Activated naive CD4-positive, alpha-beta T cell treated with anti-CD3 and anti-CD28 coated beads, Interleukin-2, amount 10 ng/mL, durations not matched to agents 7 days and 5 days (primary cell): ENCODE data around the gene SEMG2.

ENCODE experiments used
- CTCF ChIA-PET: fragments of 350-600 bp; sonication (Branson Sonifier 250); formaldehyde crosslinking; loops from one replicate; lab custom pipeline; 2021; ENCODE audit warnings: antibody characterized with exemption; lab: Charles Lee
- DNase-seq: peaks from one replicate; pipeline ENCODE4 v3.0.0-alpha.2; 2020
- H3K27ac Mint-ChIP-seq: one replicate; pipeline ENCODE4 v1.8.0; 2021; ENCODE audit warnings: mild to moderate bottlenecking, moderate library complexity, mixed read lengths
- H3K27me3 Mint-ChIP-seq: one replicate; pipeline ENCODE4 v1.8.0; 2021; ENCODE audit warnings: mild to moderate bottlenecking, mixed read lengths
- H3K36me3 Mint-ChIP-seq: one replicate; pipeline ENCODE4 v1.8.0; 2021; ENCODE audit warnings: mixed read lengths
- H3K4me1 Mint-ChIP-seq: one replicate; pipeline ENCODE4 v1.8.0; 2021; ENCODE audit warnings: mixed read lengths
- H3K4me3 Mint-ChIP-seq: one replicate; pipeline ENCODE4 v1.8.0; 2021; ENCODE audit warnings: mild to moderate bottlenecking, moderate library complexity, mixed read lengths
- H3K9me3 Mint-ChIP-seq: one replicate; pipeline ENCODE4 v1.8.0; 2021; ENCODE audit warnings: mixed read lengths

Gene SEMG2

GRCh38 chr20:45221076-45221475 lies at the start of gene SEMG2:
SEMG2 (plus strand) TSS chr20:45221373; CDS start chr20:45221390, 17 bp downstream.
- no peaks in the 10 kb centered on the region for H3K9me3 Mint-ChIP-seq
- CTCF ChIA-PET: interaction anchor here (1.0 kb wide), 1 partner anchor 9 kb away, joined by 3 read pairs; no protein-coding TSS in a partner anchor
- H3K4me3 Mint-ChIP-seq: no peak within 1 kb of the TSS
- peaks cover 40% of the 10 kb centered on the region for H3K27me3 Mint-ChIP-seq
- H3K4me1 Mint-ChIP-seq: no peaks in the 10 kb centered on the region
- no peak within 1 kb of the TSS for H3K27ac Mint-ChIP-seq
- H3K36me3 Mint-ChIP-seq: no peaks in the 10 kb centered on the region
- DNase-seq: no peak

- no peak for DNase-seq
- H3K4me3 Mint-ChIP-seq: no peak overlapping the region
- H3K4me1 Mint-ChIP-seq: no peaks in the 10 kb centered on the region
- no peaks in the 10 kb centered on the region for H3K36me3 Mint-ChIP-seq
- peaks cover 20% of the 10 kb centered on the region for H3K27me3 Mint-ChIP-seq
- H3K9me3 Mint-ChIP-seq: no peaks in the 10 kb centered on the region
- no peak overlapping the region for H3K27ac Mint-ChIP-seq
- CTCF ChIA-PET: interaction anchor here (0.8 kb wide), 1 partner anchor 117 kb away, joined by 4 read pairs; no protein-coding TSS in a partner anchor
Observed at GRCh38 chr20:45173522-45173921, 47.7 kb upstream of the SEMG2 start.

- CTCF ChIA-PET: no interaction called here
Observed at GRCh38 chr20:45174434-45175364, 46.5 kb upstream of the SEMG2 start, which contains the start of gene PI3. PI3 (plus strand) TSS chr20:45174902; CDS start chr20:45174923, 21 bp downstream.

GRCh38 chr20:45176526-45177267 lies 44.5 kb upstream of the SEMG2 start:
- no peak for DNase-seq
- Mint-ChIP-seq H3K9me3 (no peaks in the 10 kb centered on the region), H3K4me3 (no peak overlapping the region), H3K27ac (no peak overlapping the region), H3K27me3 (peaks cover 31% of the 10 kb centered on the region), H3K4me1 (peaks cover 8% of the 10 kb centered on the region), H3K36me3 (no peaks in the 10 kb centered on the region)
- CTCF ChIA-PET: no interaction called here

More at GRCh38 chr20:45174434-45175364, 46.5 kb upstream of the SEMG2 start, which contains the start of gene PI3:
- no peak for DNase-seq
- Mint-ChIP-seq H3K4me1 (peaks cover 3% of the 10 kb centered on the region), H3K27ac (no peak within 1 kb of the TSS), H3K36me3 (no peaks in the 10 kb centered on the region), H3K27me3 (peaks cover 30% of the 10 kb centered on the region), H3K4me3 (no peak within 1 kb of the TSS), H3K9me3 (no peaks in the 10 kb centered on the region)

GRCh38 chr20:45179166-45179565 lies 42.0 kb upstream of the SEMG2 start:
- no peak overlapping the region for H3K27ac Mint-ChIP-seq
- H3K27me3 Mint-ChIP-seq: peaks cover 30% of the 10 kb centered on the region
- H3K4me1 Mint-ChIP-seq: peaks cover 8% of the 10 kb centered on the region
- H3K36me3 Mint-ChIP-seq: no peaks in the 10 kb centered on the region
- H3K9me3 Mint-ChIP-seq: no peaks in the 10 kb centered on the region
- no peak for DNase-seq
- no peak overlapping the region for H3K4me3 Mint-ChIP-seq
- CTCF ChIA-PET: no interaction called here

- Mint-ChIP-seq H3K4me3 (no peak overlapping the region), H3K9me3 (no peaks in the 10 kb centered on the region), H3K27me3 (peaks cover 18% of the 10 kb centered on the region), H3K36me3 (no peaks in the 10 kb centered on the region), H3K27ac (no peak overlapping the region), H3K4me1 (peaks cover 8% of the 10 kb centered on the region)
- DNase-seq: no peak
- CTCF ChIA-PET: no interaction called here
Observed at GRCh38 chr20:45181639-45182038, 39.5 kb upstream of the SEMG2 start.

GRCh38 chr20:45183084-45183483 lies 38.1 kb upstream of the SEMG2 start:
- Mint-ChIP-seq H3K27ac (no peak overlapping the region), H3K36me3 (no peaks in the 10 kb centered on the region), H3K27me3 (peaks cover 18% of the 10 kb centered on the region), H3K4me3 (no peak overlapping the region), H3K9me3 (no peaks in the 10 kb centered on the region), H3K4me1 (peaks cover 8% of the 10 kb centered on the region)
- CTCF ChIA-PET: no interaction called here
- no peak for DNase-seq

- Mint-ChIP-seq H3K27me3 (peaks cover 17% of the 10 kb centered on the region), H3K9me3 (no peaks in the 10 kb centered on the region), H3K27ac (no peak overlapping the region), H3K36me3 (no peaks in the 10 kb centered on the region), H3K4me3 (no peak overlapping the region), H3K4me1 (no peaks in the 10 kb centered on the region)
- CTCF ChIA-PET: interaction anchor here (1.4 kb wide), 1 partner anchor 48 kb away, joined by 5 read pairs; no protein-coding TSS in a partner anchor
- DNase-seq: no peak
Observed at GRCh38 chr20:45187693-45188092, 33.5 kb upstream of the SEMG2 start.

GRCh38 chr20:45189067-45189609 lies 32.0 kb upstream of the SEMG2 start:
- H3K36me3 Mint-ChIP-seq: no peaks in the 10 kb centered on the region
- no peaks in the 10 kb centered on the region for H3K9me3 Mint-ChIP-seq
- H3K4me1 Mint-ChIP-seq: no peaks in the 10 kb centered on the region
- no peak for DNase-seq
- H3K27ac Mint-ChIP-seq: no peak overlapping the region
- CTCF ChIA-PET: no interaction called here
- peaks cover 17% of the 10 kb centered on the region for H3K27me3 Mint-ChIP-seq
- no peak overlapping the region for H3K4me3 Mint-ChIP-seq

- no peak for DNase-seq
- Mint-ChIP-seq H3K27me3 (peaks cover 17% of the 10 kb centered on the region), H3K9me3 (no peaks in the 10 kb centered on the region), H3K27ac (no peak overlapping the region), H3K36me3 (no peaks in the 10 kb centered on the region), H3K4me3 (no peak overlapping the region), H3K4me1 (no peaks in the 10 kb centered on the region)
- CTCF ChIA-PET: no interaction called here
Observed at GRCh38 chr20:45189861-45190260, 31.3 kb upstream of the SEMG2 start.

GRCh38 chr20:45191926-45192325 lies 29.2 kb upstream of the SEMG2 start:
- Mint-ChIP-seq H3K4me1 (no peaks in the 10 kb centered on the region), H3K27ac (no peak overlapping the region), H3K4me3 (no peak overlapping the region), H3K36me3 (no peaks in the 10 kb centered on the region), H3K27me3 (peaks cover 17% of the 10 kb centered on the region), H3K9me3 (no peaks in the 10 kb centered on the region)
- DNase-seq: no peak
- CTCF ChIA-PET: no interaction called here

GRCh38 chr20:45193331-45193730 lies 27.8 kb upstream of the SEMG2 start:
- Mint-ChIP-seq H3K4me1 (no peaks in the 10 kb centered on the region), H3K9me3 (no peaks in the 10 kb centered on the region), H3K27me3 (peaks cover 22% of the 10 kb centered on the region), H3K27ac (no peak overlapping the region), H3K4me3 (no peak overlapping the region), H3K36me3 (no peaks in the 10 kb centered on the region)
- no peak for DNase-seq
- CTCF ChIA-PET: no interaction called here

GRCh38 chr20:45206725-45207124 lies 14.4 kb upstream of the SEMG2 start, which contains the start of gene SEMG1:
SEMG1 (plus strand) TSS chr20:45207033; CDS start chr20:45207054, 21 bp downstream.
- H3K27me3 Mint-ChIP-seq: peaks cover 16% of the 10 kb centered on the region
- CTCF ChIA-PET: no interaction called here

GRCh38 chr20:45209924-45210323 lies 11.2 kb upstream of the SEMG2 start:
- Mint-ChIP-seq H3K9me3 (no peaks in the 10 kb centered on the region), H3K4me3 (no peak overlapping the region), H3K27ac (no peak overlapping the region), H3K27me3 (peaks cover 21% of the 10 kb centered on the region), H3K4me1 (no peaks in the 10 kb centered on the region), H3K36me3 (no peaks in the 10 kb centered on the region)
- no peak for DNase-seq
- CTCF ChIA-PET: no interaction called here

More at GRCh38 chr20:45206725-45207124, 14.4 kb upstream of the SEMG2 start, which contains the start of gene SEMG1:
- Mint-ChIP-seq H3K4me1 (no peaks in the 10 kb centered on the region), H3K36me3 (no peaks in the 10 kb centered on the region), H3K4me3 (no peak within 1 kb of the TSS), H3K27ac (no peak within 1 kb of the TSS), H3K9me3 (no peaks in the 10 kb centered on the region)
- no peak for DNase-seq
